ENCODE results near the gene GRID2IP. TPM values are rescaled to one million over a fixed set of nuclear protein-coding genes. Genes with fewer than 3 reads are reported as not detected.

The GRID2IP gene
- total and polyA plus RNA-seq, 2 of the 8 experiments (the other 6 are each of a cell fraction or from before 2014, with no cell fraction given): 0.80 to 1.3 TPM

GRCh38 chr7:6559896-6560295 lies 8.6 kb upstream of the GRID2IP start:
- Histone ChIP-seq H3K4me2 (ENCODE audit: insufficient read depth in 1 of 2, low read depth in 2 of 2, low read length in 2 of 2) (peak overlapping the region in 1 of 2 experiments; percentile 16; a peak in 1 of 4 replicates), H2BK12ac (ENCODE audit: low read depth, low read length) (peak overlapping the region; percentile 61; the same call in 1 of the 2 replicates), H2BK20ac (ENCODE audit: low read length) (0 out of 2 replicates have a peak overlapping the region, but pooled peaks have one; percentile 41), H2AK5ac (ENCODE audit: low read depth, low read length) (0 out of 2 replicates have a peak overlapping the region, but pooled peaks have one; percentile 12), H3K4ac (replicated peaks; ENCODE audit: insufficient read length, low read depth, low read length) (no peak overlapping the region), H3K56ac (replicated peaks; ENCODE audit: insufficient read length, low read depth, low read length) (no peak overlapping the region), H3K27ac (ENCODE audit: low read depth, low read length) (no peak overlapping the region), H3K36me3 (ENCODE audit: control insufficient read depth in 2 of 4, insufficient read depth in 4 of 4, low read length in 3 of 4) (no peaks in the 10 kb centered on the region), H3K4me3 (ENCODE audit: extremely low read depth in 1 of 4, insufficient read depth in 2 of 4, low read depth in 3 of 4, low read length in 4 of 4) (no peak overlapping the region), H3K14ac (ENCODE audit: insufficient read length) (no peak overlapping the region), H3K79me2 (ENCODE audit: control insufficient read depth in 1 of 2, insufficient read depth in 2 of 2, low read length in 2 of 2) (no peaks in the 10 kb centered on the region), H2BK15ac (ENCODE audit: low read length) (peak overlapping the region; percentile 76; the same call in 1 of the 2 replicates), H4K20me1 (replicated peaks in 1 of 2; ENCODE audit: control insufficient read depth in 1 of 2, insufficient read depth in 2 of 2, low read length in 2 of 2) (no peaks in the 10 kb centered on the region), H4K8ac (ENCODE audit: extremely low read depth, insufficient read depth, low read length) (no peak overlapping the region; the same call in 1 of the 2 replicates), H2BK5ac (ENCODE audit: low read depth, low read length) (peak overlapping the region; percentile 28; the same call in 1 of the 2 replicates), H3K27me3 (replicated peaks in 1 of 4; ENCODE audit: control insufficient read depth in 3 of 4, extremely low read depth in 1 of 4, insufficient read depth in 3 of 4, low read length in 3 of 4) (no peaks in the 10 kb centered on the region; a peak in 1 of 7 replicates), H3K23ac (ENCODE audit: insufficient read length) (no peak overlapping the region), H4K5ac (ENCODE audit: insufficient read length, low read depth, low read length) (no peak overlapping the region), H3K79me1 (ENCODE audit: low read depth, low read length) (no peaks in the 10 kb centered on the region), H3K23me2 (ENCODE audit: low read depth, low read length) (no peaks in the 10 kb centered on the region; the same call in 1 of the 2 replicates), H3K9ac (replicated peaks in 1 of 4; ENCODE audit: extremely low read depth in 1 of 4, low read depth in 3 of 4, low read length in 3 of 4) (no peak overlapping the region; a peak in 1 of 7 replicates), H2AFZ (ENCODE audit: low read length) (no peak overlapping the region), H3K18ac (ENCODE audit: extremely low read depth, low read length) (no peak overlapping the region), H3K9me3 (ENCODE audit: insufficient read depth in 2 of 2, low read depth in 1 of 2, low read length in 1 of 2) (no peaks in the 10 kb centered on the region), H3K4me1 (replicated peaks in 1 of 4; ENCODE audit: control insufficient read depth in 3 of 4, insufficient read depth in 4 of 4, low read length in 3 of 4) (peaks cover 0 to 3% (median 1%) of the 10 kb centered on the region in 4 experiments; a peak in 3 of 7 replicates), H2BK120ac (replicated peaks; ENCODE audit: low read depth, low read length) (no peak overlapping the region), H4K91ac (replicated peaks; ENCODE audit: insufficient read length, low read length) (peak overlapping the region; percentile 80)
- ChIA-PET CTCF (ENCODE audit: partially characterized antibody) (interaction anchor here (1.2 to 5.1 kb wide), 8 partner anchors 10 to 53 kb away, joined by 3 to 54 read pairs (median 7); partner anchors contain the start of gene INTS15), POLR2A (ENCODE audit: partially characterized antibody) (interaction anchor here (1.1 kb wide), 1 partner anchor 18 kb away, joined by 4 read pairs; the partner anchor contains the start of gene ZDHHC4)
- TF ChIP-seq CHD2 (IDR thresholded peaks at IDR 0.05; ENCODE audit: low read length): no peak
- WGBS, 2 experiments (ENCODE audit: extremely low coverage in 1 of 2, insufficient coverage in 1 of 2, insufficient read length in 1 of 2, insufficient replicate concordance in 2 of 2, low coverage in 1 of 2, low lambda C conversion rate in 2 of 2, missing lambda C conversion rate in 1 of 2): 39% methylated on average over 3 of the region's 3 CpGs; no CpG with 5 or more reads in 1 of the 2 experiments
- no peak for FAIRE-seq
- no peak for DNase-seq (ENCODE audit: low read depth in 1 of 2, low spot score in 2 of 2)
